Ascending aorta (tissue), 2 donors: ENCODE results near the gene QKI. TPM values are rescaled to one million over a fixed set of nuclear protein-coding genes. Genes with fewer than 3 reads are reported as not detected.
A peak's percentile ranks its signal among the peaks of the same experiment; 100 is the strongest.

Experiments
- DNase-seq, 2 donors: peaks; one replicate each; pipeline ENCODE4 v3.0.0-alpha.2; 2019; ENCODE audit warnings: low spot score in 2 of 2
- H3K27ac ChIP-seq, 2 donors: fragments of 200-600 bp; sonication (generic); one replicate each; pipeline ENCODE4 v1.5.1; 2016 to 2017; ENCODE audit warnings: mild to moderate bottlenecking in 1 of 2
- H3K27me3 ChIP-seq: fragments of 200-600 bp; sonication (generic); one replicate; pipeline ENCODE4 v1.5.1; 2017
- H3K36me3 ChIP-seq, 2 donors: fragments of 200-600 bp; sonication (generic); one replicate each; pipeline ENCODE4 v1.5.1; 2016
- H3K4me1 ChIP-seq, 2 donors: fragments of 200-600 bp; sonication (generic); one replicate each; pipeline ENCODE4 v1.5.1; 2016 to 2017; ENCODE audit warnings: mild to moderate bottlenecking in 1 of 2
- H3K4me3 ChIP-seq, 2 donors: fragments of 200-600 bp; sonication (generic); one replicate each; pipeline ENCODE4 v1.5.1; 2016 to 2017; ENCODE audit warnings: mild to moderate bottlenecking in 1 of 2
- H3K9me3 ChIP-seq, 2 donors: fragments of 200-600 bp; sonication (generic); one replicate each; pipeline ENCODE4 v1.5.1; 2016
- CTCF ChIP-seq, 3 experiments: fragments of 200-600 bp in 2 of 3; fragments of 450-650 bp in 1 of 3; sonication (generic) in 2 of 3; IDR thresholded peaks; one replicate each; pipeline ENCODE4 v1.5.1; 2016 to 2019; ENCODE audit warnings: antibody characterized with exemption in 3 of 3, mild to moderate bottlenecking in 1 of 3, moderate library complexity in 1 of 3
- intact Hi-C: fragments of 100-400 bp; cut with DNase I; formaldehyde crosslinking; loops from one replicate; pipeline ENCODE4 v1.15.1; 2023
- total RNA-seq: library from RNA; depleted of rRNA; stranded (reverse); fragments of >200 nt; gene quantifications from one replicate; pipeline ENCODE4 v1.1.0, GENCODE V29; 2016

QKI gene
- total RNA-seq, 1 donor from 2014 or later: 91.0 TPM

DNA sequence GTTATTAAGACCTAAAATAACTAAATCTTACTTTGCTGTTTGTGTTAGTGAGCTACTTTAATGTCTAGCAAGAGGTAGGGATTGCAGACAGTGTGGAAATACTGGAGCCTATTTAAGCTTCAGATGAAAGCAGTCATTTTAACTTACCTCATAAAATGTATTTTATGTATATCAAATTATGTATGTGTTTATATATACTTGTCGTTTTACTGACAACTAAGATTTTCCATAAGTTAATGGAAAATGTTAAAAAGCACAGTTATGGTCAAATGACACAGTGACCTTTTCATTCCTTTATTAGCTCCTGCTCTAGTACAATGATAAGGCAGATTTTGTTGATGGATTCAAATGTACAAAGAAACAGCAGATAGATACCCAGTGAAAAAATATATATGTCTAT is 34.6 kb downstream of the QKI start:
- Histone ChIP-seq H3K4me1 (peaks cover 0 to 5% of the 10 kb centered on the region in 2 donors), H3K27me3 (no peaks in the 10 kb centered on the region), H3K9me3 (no peaks in the 10 kb centered on the region), H3K4me3 (no peak overlapping the region), H3K36me3 (no peaks in the 10 kb centered on the region), H3K27ac (no peak overlapping the region)
- no peak for DNase-seq
- intact Hi-C loops: no loop called here
- no peak for TF ChIP-seq CTCF (IDR thresholded peaks at IDR 0.05)

DNA sequence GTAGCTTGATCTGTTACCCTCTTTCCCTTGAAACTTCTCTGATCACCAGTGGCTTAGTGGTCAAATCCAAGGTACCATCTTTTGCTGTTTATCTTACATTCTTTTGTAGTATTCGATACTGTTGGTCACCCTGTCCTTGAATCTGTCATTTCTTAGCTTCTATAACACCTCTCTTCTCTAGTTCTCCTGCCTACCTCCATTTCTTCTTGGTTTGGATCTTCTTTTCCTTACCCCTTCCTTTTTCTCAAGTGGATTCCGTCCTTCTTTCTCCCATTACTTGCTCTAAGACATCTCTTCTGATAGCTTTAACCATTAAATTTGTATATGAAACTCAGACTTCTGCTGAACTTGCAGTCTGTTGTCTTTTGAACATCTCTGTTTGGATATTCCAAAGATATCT is 39.9 kb downstream of the QKI start:
- H3K27ac ChIP-seq: no peak overlapping the region

DNA sequence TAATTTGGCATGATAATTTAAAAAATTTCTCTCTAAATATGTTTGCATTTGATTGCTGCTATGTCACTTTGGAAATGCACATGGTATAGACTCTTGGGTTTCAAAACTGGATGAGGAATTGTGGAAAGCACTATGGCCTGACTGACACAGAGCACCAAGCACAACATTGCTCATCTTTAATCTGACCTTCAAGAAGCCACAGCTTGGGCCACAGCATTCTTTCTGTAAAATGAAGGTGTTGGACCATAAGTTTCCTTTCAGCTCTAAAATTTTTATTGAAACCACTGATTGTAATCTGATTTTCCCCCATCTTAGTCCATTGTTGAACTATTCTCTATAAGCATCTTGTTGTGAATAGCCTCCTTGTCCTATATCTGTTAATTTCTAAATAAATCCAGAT is 41.0 kb downstream of the QKI start:
- DNase-seq: no peak
- no peak for TF ChIP-seq CTCF (IDR thresholded peaks at IDR 0.05)
- H3K27me3 ChIP-seq: no peaks in the 10 kb centered on the region
- no peak overlapping the region for H3K27ac ChIP-seq
- H3K9me3 ChIP-seq: no peaks in the 10 kb centered on the region
- H3K36me3 ChIP-seq: no peaks in the 10 kb centered on the region
- peaks cover 3 to 21% of the 10 kb centered on the region in 2 donors for H3K4me1 ChIP-seq
- H3K4me3 ChIP-seq: no peak overlapping the region
- intact Hi-C loops: no loop called here

More for the DNA sequence above, 39.9 kb downstream of the QKI start:
- no peak for TF ChIP-seq CTCF (IDR thresholded peaks at IDR 0.05)
- Histone ChIP-seq H3K4me1 (peaks cover 2 to 14% of the 10 kb centered on the region in 2 donors), H3K27me3 (no peaks in the 10 kb centered on the region), H3K36me3 (no peaks in the 10 kb centered on the region), H3K4me3 (no peak overlapping the region), H3K9me3 (no peaks in the 10 kb centered on the region)
- no peak for DNase-seq
- intact Hi-C loops: no loop called here

- DNase-seq: peak in 1 of 2 donors; percentile 65
- Histone ChIP-seq H3K4me3 (no peak overlapping the region), H3K4me1 (peaks cover 3 to 21% of the 10 kb centered on the region in 2 donors), H3K27me3 (no peaks in the 10 kb centered on the region), H3K9me3 (no peaks in the 10 kb centered on the region), H3K27ac (no peak overlapping the region), H3K36me3 (no peaks in the 10 kb centered on the region)
- no peak for TF ChIP-seq CTCF (IDR thresholded peaks at IDR 0.05)
- intact Hi-C loops: no loop called here
These were observed 43.4 kb downstream of the QKI start for GRCh38 chr6:163457637-163458561.

DNA sequence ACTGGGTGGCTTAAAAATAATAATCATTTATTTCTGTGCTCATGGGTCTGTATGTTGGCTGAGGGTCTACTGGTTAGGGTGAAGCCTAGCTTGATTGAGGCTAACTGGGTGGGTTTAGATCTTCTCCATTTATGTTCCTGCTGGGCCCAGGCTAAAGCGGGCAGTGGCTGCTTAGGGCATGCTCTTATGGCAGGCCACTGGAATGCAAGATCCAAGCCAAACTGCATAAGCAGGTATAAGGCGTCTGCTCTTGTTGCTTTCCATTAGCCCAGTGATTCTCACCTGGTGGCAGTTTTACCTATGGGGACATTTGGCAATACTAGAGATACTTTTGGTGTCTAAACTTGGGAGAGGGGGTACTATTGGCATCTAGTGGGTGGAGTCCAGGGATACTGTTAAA is 44.5 kb downstream of the QKI start:
- Histone ChIP-seq H3K27me3 (no peaks in the 10 kb centered on the region), H3K36me3 (no peaks in the 10 kb centered on the region), H3K27ac (no peak overlapping the region), H3K4me3 (no peak overlapping the region), H3K4me1 (peaks cover 3 to 21% of the 10 kb centered on the region in 2 donors), H3K9me3 (no peaks in the 10 kb centered on the region)
- DNase-seq: no peak
- intact Hi-C loops: no loop called here
- TF ChIP-seq CTCF (IDR thresholded peaks at IDR 0.05): no peak
